Upper lobe of left lung (tissue), 4 donors: ENCODE data around the gene RABL6.

Source experiments
- CTCF ChIP-seq, 6 experiments: fragments of 450-650 bp in 4 of 6; fragments of 200-600 bp in 2 of 6; sonication (generic) in 2 of 6; IDR thresholded peaks; one replicate each; pipeline ENCODE4 v1.5.1; 2016 to 2019; ENCODE audit warnings: antibody characterized with exemption in 6 of 6
- EP300 ChIP-seq, 4 donors: sonication (generic); formaldehyde crosslinking; IDR thresholded peaks; one replicate each; pipeline ENCODE4 v1.5.1; 2017; ENCODE audit warnings: antibody characterized with exemption in 4 of 4, control low read depth in 2 of 4
- POLR2A ChIP-seq, 4 donors: fragments of 450-650 bp; IDR thresholded peaks; one replicate each; pipeline ENCODE4 v1.5.1; 2016 to 2017; ENCODE audit warnings: antibody characterized with exemption in 4 of 4, mild to moderate bottlenecking in 2 of 4
- POLR2AphosphoS5 ChIP-seq, 2 donors: sonication (generic); formaldehyde crosslinking; IDR thresholded peaks; one replicate each; pipeline ENCODE4 v1.5.1; 2017; ENCODE audit warnings: antibody characterized with exemption in 2 of 2

DNA sequence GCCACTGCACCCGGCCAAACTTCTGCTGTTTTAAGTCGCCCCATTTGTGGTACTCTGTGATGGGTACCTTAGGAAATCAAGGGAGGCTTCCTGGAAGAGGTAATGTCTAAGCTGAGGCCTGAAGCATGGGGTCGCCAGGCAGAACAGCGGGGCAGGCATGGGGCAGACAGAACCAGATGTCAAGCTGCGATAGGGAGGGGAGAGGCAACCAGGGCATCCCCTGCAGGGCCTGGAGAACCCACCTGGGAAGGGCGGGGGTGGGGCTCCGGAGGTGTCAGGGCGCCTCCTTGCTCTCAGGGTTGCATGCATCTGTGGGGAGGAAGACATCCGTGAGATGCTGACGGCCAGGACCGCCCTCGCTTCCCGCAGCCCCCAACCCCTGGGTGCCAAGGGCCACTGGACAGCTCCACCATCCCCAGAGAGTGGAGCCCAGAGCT lies 46.2 kb upstream of the RABL6 start:
- TF ChIP-seq CTCF (IDR thresholded peaks at IDR 0.05) (no peak), POLR2AphosphoS5 (IDR thresholded peaks at IDR 0.05) (no peak), POLR2A (IDR thresholded peaks at IDR 0.05) (no peak), EP300 (IDR thresholded peaks at IDR 0.05) (no peak)
